Esophagus squamous epithelium (tissue), 4 donors: ENCODE measurements around the gene POM121.
"Not testable (repeated sequence)": the region's sequence is repeated elsewhere in the genome, so short reads cannot be mapped to it uniquely, and the experiment has no call there.

Source experiments
- CTCF ChIP-seq, 6 experiments: fragments of 450-650 bp in 4 of 6; fragments of 200-600 bp in 2 of 6; sonication (generic) in 2 of 6; IDR thresholded peaks; one replicate each; pipeline ENCODE4 v1.5.1; 2016 to 2019; ENCODE audit warnings: antibody characterized with exemption in 6 of 6, mild to moderate bottlenecking in 4 of 6, moderate library complexity in 4 of 6
- POLR2A ChIP-seq, 4 donors: fragments of 450-650 bp; IDR thresholded peaks; one replicate each; pipeline ENCODE4 v1.6.1; 2017; ENCODE audit warnings: antibody characterized with exemption in 4 of 4, mild to moderate bottlenecking in 4 of 4, moderate library complexity in 3 of 4

- not testable (repeated sequence) for TF ChIP-seq CTCF, POLR2A (IDR thresholded peaks at IDR 0.05)
Observed at GRCh38 chr7:72891750-72892149, 33.1 kb upstream of the POM121 start.
